ENCODE data around the gene IL17B.

Gene IL17B

GRCh38 chr5:149389552-149390495 lies 10.7 kb upstream of the IL17B start:
- H3K36me3 ChIP-seq: no peaks in the 10 kb centered on the region
- H3K9me3 ChIP-seq: no peaks in the 10 kb centered on the region
- no peak overlapping the region for H3K27ac ChIP-seq
- H3K4me1 ChIP-seq (ENCODE audit: control insufficient read depth in 1 of 2, insufficient read depth in 1 of 2, low read depth in 1 of 2, low read length in 1 of 2): no peaks in the 10 kb centered on the region
- no peaks in the 10 kb centered on the region for H3K27me3 ChIP-seq
- no peak overlapping the region for H3K4me3 ChIP-seq (ENCODE audit: low read depth in 1 of 2, low read length in 1 of 2)
- no peak for TF ChIP-seq CTCF (IDR thresholded peaks at IDR 0.05)

GRCh38 chr5:149388498-149389190 lies 9.6 kb upstream of the IL17B start:
- Histone ChIP-seq H3K36me3 (no peaks in the 10 kb centered on the region), H3K27me3 (no peaks in the 10 kb centered on the region), H3K4me3 (ENCODE audit: low read depth in 1 of 2, low read length in 1 of 2) (no peak overlapping the region), H3K27ac (no peak overlapping the region), H3K9me3 (no peaks in the 10 kb centered on the region), H3K4me1 (ENCODE audit: control insufficient read depth in 1 of 2, insufficient read depth in 1 of 2, low read depth in 1 of 2, low read length in 1 of 2) (no peaks in the 10 kb centered on the region)
- no peak for TF ChIP-seq CTCF (IDR thresholded peaks at IDR 0.05)

- Histone ChIP-seq H3K9me3 (no peaks in the 10 kb centered on the region), H3K4me3 (ENCODE audit: low read depth in 1 of 2, low read length in 1 of 2) (no peak overlapping the region), H3K36me3 (no peaks in the 10 kb centered on the region), H3K27me3 (no peaks in the 10 kb centered on the region), H3K4me1 (ENCODE audit: control insufficient read depth in 1 of 2, insufficient read depth in 1 of 2, low read depth in 1 of 2, low read length in 1 of 2) (no peaks in the 10 kb centered on the region), H3K27ac (no peak overlapping the region)
- no peak for TF ChIP-seq CTCF (IDR thresholded peaks at IDR 0.05)
These were observed 8.9 kb upstream of the IL17B start for GRCh38 chr5:149387982-149388381.

GRCh38 chr5:149387081-149387631 lies 8.1 kb upstream of the IL17B start:
- Histone ChIP-seq H3K36me3 (no peaks in the 10 kb centered on the region), H3K9me3 (no peaks in the 10 kb centered on the region), H3K27me3 (no peaks in the 10 kb centered on the region), H3K4me3 (ENCODE audit: low read depth in 1 of 2, low read length in 1 of 2) (no peak overlapping the region), H3K27ac (no peak overlapping the region), H3K4me1 (ENCODE audit: control insufficient read depth in 1 of 2, insufficient read depth in 1 of 2, low read depth in 1 of 2, low read length in 1 of 2) (no peaks in the 10 kb centered on the region)
- TF ChIP-seq CTCF (IDR thresholded peaks at IDR 0.05): no peak

- TF ChIP-seq CTCF (IDR thresholded peaks at IDR 0.05): no peak
- Histone ChIP-seq H3K9me3 (no peaks in the 10 kb centered on the region), H3K27ac (no peak overlapping the region), H3K27me3 (no peaks in the 10 kb centered on the region), H3K4me3 (ENCODE audit: low read depth in 1 of 2, low read length in 1 of 2) (no peak overlapping the region), H3K36me3 (no peaks in the 10 kb centered on the region), H3K4me1 (ENCODE audit: control insufficient read depth in 1 of 2, insufficient read depth in 1 of 2, low read depth in 1 of 2, low read length in 1 of 2) (peaks cover 0 to 5% of the 10 kb centered on the region in 2 experiments)
These were observed 7.1 kb upstream of the IL17B start for GRCh38 chr5:149386166-149386565.

Measured in neutrophil (primary cell).